ENCODE measurements around the gene ARHGAP26. TPM values are rescaled to one million over a fixed set of nuclear protein-coding genes. Genes with fewer than 3 reads are reported as not detected.
A peak's percentile ranks its signal among the peaks of the same experiment; 100 is the strongest.

The ARHGAP26 gene
- total RNA-seq, 4 donors from 2014 or later = 12.4 to 49.5 (median 31.8) TPM

DNA sequence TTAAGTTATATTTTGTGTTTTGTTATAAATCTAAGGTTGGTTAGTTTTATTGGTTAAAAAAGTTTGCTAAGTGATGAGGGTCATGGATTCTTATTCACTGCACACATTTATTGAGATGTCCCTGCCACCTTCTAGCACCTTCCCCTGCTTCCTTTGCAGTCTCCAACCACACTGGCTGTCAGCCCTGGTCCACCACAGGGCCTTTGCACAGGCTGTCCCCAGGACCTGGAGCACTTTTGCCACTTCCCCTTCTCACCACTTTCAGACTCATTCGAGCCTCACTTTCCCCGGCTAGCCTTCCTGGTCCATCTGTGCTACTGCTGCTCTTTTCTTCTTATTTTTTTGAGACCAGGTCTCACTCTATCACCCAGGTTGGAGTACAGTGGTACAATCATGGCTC, 45.3 kb downstream of the ARHGAP26 start:
- no peak for TF ChIP-seq POLR2A (IDR thresholded peaks at IDR 0.05)
- TF ChIP-seq, protein P1, sequence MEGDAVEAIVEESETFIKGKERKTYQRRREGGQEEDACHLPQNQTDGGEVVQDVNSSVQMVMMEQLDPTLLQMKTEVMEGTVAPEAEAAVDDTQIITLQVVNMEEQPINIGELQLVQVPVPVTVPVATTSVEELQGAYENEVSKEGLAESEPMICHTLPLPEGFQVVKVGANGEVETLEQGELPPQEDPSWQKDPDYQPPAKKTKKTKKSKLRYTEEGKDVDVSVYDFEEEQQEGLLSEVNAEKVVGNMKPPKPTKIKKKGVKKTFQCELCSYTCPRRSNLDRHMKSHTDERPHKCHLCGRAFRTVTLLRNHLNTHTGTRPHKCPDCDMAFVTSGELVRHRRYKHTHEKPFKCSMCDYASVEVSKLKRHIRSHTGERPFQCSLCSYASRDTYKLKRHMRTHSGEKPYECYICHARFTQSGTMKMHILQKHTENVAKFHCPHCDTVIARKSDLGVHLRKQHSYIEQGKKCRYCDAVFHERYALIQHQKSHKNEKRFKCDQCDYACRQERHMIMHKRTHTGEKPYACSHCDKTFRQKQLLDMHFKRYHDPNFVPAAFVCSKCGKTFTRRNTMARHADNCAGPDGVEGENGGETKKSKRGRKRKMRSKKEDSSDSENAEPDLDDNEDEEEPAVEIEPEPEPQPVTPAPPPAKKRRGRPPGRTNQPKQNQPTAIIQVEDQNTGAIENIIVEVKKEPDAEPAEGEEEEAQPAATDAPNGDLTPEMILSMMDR (IDR thresholded peaks at IDR 0.05) = no peak
- intact Hi-C loops (cut with DNase I; ENCODE audit: low total_unique reads) = no loop called here

DNA sequence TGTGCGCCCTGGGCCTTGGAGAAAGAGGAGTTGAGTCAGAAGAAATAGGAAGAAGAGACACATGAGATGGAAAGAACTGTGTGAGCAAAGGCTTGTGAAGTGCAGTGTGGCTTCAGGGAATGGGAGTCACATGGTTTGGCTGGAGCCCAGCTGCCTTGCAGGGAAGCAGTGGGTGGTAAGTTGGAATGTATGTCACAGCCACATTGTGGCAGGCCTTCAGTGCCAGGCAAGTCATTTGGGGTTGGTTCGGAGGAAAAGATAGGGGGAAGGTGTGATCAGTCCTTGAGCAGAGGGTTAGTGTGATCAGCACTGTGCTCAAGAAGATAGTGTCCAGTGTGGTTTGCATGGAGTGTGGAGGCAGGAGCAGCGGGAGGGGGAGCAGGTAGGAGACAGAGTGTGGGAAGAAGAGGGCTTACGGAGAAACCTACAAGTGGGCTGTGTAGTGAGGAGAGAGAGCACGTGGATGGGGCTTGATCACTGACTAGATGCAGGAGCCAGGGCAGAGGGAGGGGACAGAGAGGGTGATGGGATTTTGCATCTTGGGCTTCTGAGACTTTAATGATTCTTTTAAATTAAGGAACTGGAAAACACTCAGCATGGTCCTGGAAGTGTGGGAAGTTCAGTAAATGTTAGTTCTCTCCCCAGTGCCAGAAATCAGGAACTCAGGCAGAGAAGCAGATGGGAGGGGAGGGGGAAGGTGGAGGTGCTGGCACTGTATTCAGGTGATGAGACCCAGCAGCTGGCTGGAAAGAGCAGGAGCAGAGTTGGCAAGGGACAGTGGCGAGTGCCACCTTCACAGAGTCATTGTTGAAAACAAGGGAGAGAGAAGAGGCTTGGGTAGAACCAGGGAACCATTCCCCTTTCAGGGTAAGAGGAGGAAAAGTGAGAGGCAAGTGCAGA, 46.6 kb downstream of the ARHGAP26 start:
- Histone ChIP-seq H3K27me3 (no peaks in the 10 kb centered on the region), H3K4me3 (no peak overlapping the region), H3K4me1 (peaks cover 6 to 8% of the 10 kb centered on the region in 2 donors), H3K27ac (peak overlapping the region; percentile 54 to 56), H3K36me3 (no peaks in the 10 kb centered on the region), H3K9me3 (no peaks in the 10 kb centered on the region)
- no peak for DNase-seq
- intact Hi-C loops (cut with DNase I; ENCODE audit: low total_unique reads) = no loop called here
- TF ChIP-seq, protein P1 (IDR thresholded peaks at IDR 0.05) = no peak
- no peak for TF ChIP-seq POLR2A (IDR thresholded peaks at IDR 0.05)

More for the DNA sequence above, 45.3 kb downstream of the ARHGAP26 start:
- Histone ChIP-seq H3K27me3 (no peaks in the 10 kb centered on the region), H3K4me3 (no peak overlapping the region), H3K27ac (no peak overlapping the region), H3K9me3 (no peaks in the 10 kb centered on the region), H3K36me3 (no peaks in the 10 kb centered on the region), H3K4me1 (peaks cover 8 to 10% of the 10 kb centered on the region in 2 donors)
- DNase-seq = no peak

DNA sequence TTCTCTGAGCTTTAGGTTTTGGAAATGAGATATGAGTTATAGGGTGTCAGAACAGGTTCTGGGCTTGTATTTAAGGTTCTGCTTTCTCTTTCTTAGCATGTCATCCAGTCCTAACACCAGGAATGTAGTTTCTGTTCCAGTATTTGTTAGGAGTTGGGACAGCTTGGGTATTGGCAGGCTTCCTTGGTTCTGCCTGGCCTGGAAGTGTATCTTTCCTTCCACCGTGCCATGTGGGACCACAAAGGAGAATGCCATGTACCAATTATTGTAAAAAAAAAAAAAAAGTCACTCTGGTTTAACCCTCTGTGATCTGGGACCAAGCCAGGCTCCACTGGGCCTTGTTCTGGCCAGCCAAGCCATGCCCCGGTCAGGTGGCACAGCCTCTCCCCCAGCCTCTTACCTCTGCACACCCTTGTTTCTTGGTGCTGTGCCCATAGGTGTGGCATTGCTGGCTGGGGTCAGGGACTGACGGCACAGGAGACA, 47.8 kb downstream of the ARHGAP26 start:
- Histone ChIP-seq H3K9me3 (no peaks in the 10 kb centered on the region), H3K27ac (peak overlapping the region; percentile 54 to 56)
- intact Hi-C loops (cut with DNase I; ENCODE audit: low total_unique reads) = no loop called here

DNA sequence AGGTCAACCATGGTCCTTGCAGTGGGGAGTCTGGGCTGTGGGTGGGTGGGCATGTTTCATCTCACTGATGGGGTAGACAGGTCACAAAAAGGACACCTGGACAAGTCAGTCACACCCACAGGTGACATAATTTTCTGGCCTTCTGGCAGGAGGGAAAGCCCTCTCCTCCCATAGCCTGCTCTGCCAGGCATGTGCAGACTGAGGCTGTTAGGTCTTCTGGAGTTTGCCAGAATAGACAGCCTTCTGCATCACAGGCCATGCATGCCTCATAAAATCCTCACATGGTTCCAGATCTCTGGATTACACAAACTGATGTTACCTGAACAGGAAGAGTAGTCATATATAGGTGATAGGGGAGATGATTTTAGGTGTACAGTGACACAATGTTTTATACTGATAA, 49.1 kb downstream of the ARHGAP26 start:
- Histone ChIP-seq H3K27me3 (no peaks in the 10 kb centered on the region), H3K9me3 (no peaks in the 10 kb centered on the region), H3K27ac (peak overlapping the region; percentile 21 to 30), H3K4me1 (peaks cover 4 to 8% of the 10 kb centered on the region in 2 donors), H3K4me3 (no peak overlapping the region), H3K36me3 (no peaks in the 10 kb centered on the region)
- no peak for DNase-seq
- intact Hi-C loops (cut with DNase I; ENCODE audit: low total_unique reads) = no loop called here
- TF ChIP-seq POLR2A (IDR thresholded peaks at IDR 0.05) = no peak
- TF ChIP-seq, protein P1 (IDR thresholded peaks at IDR 0.05) = no peak

More for the DNA sequence above, 47.8 kb downstream of the ARHGAP26 start:
- no peak for DNase-seq
- Histone ChIP-seq H3K27me3 (no peaks in the 10 kb centered on the region), H3K4me1 (peaks cover 4 to 8% of the 10 kb centered on the region in 2 donors), H3K4me3 (no peak overlapping the region), H3K36me3 (no peaks in the 10 kb centered on the region)
- TF ChIP-seq POLR2A (IDR thresholded peaks at IDR 0.05) = no peak
- TF ChIP-seq, protein P1 (IDR thresholded peaks at IDR 0.05) = no peak

DNA sequence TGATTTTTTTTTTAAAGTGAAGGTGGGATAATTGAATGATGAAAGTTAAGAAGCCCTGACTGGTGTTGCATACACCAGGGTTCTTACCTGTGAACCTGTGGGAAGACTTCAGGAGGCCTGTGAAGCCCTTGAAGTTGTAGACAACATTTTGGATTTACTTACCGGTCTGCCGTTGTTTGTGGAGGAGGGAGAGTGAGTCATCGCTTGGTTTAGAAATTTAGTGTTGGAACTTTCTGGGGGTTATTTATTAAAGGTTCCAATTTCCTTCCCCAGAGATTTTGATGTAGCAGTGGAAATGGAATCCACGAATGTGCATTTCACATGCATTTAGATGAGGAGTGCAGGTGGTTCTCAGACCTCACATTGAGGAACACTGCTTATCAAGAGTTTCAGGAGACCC, 49.6 kb downstream of the ARHGAP26 start:
- DNase-seq = no peak
- Histone ChIP-seq H3K27me3 (no peaks in the 10 kb centered on the region), H3K4me1 (peaks cover 4 to 8% of the 10 kb centered on the region in 2 donors), H3K9me3 (no peaks in the 10 kb centered on the region), H3K36me3 (no peaks in the 10 kb centered on the region), H3K4me3 (no peak overlapping the region), H3K27ac (peak overlapping the region; percentile 21 to 30)
- intact Hi-C loops (cut with DNase I; ENCODE audit: low total_unique reads) = no loop called here
- TF ChIP-seq POLR2A (IDR thresholded peaks at IDR 0.05) = no peak
- TF ChIP-seq, protein P1 (IDR thresholded peaks at IDR 0.05) = no peak
